RCC 7860 (cell line): ENCODE measurements around the gene HGF.
"Not testable (repeated sequence)": the region's sequence is repeated elsewhere in the genome, so short reads cannot be mapped to it uniquely, and the experiment has no call there.

Source experiments
- DNase-seq: peaks from one replicate; pipeline ENCODE4 v3.0.0-alpha.2; 2015; ENCODE audit warnings: low spot score
- FAIRE-seq: peaks from 2 replicates; lab custom pipeline; 2012; peaks lifted over from hg19 to GRCh38; lab: Jason Lieb, UNC

Gene HGF

DNA sequence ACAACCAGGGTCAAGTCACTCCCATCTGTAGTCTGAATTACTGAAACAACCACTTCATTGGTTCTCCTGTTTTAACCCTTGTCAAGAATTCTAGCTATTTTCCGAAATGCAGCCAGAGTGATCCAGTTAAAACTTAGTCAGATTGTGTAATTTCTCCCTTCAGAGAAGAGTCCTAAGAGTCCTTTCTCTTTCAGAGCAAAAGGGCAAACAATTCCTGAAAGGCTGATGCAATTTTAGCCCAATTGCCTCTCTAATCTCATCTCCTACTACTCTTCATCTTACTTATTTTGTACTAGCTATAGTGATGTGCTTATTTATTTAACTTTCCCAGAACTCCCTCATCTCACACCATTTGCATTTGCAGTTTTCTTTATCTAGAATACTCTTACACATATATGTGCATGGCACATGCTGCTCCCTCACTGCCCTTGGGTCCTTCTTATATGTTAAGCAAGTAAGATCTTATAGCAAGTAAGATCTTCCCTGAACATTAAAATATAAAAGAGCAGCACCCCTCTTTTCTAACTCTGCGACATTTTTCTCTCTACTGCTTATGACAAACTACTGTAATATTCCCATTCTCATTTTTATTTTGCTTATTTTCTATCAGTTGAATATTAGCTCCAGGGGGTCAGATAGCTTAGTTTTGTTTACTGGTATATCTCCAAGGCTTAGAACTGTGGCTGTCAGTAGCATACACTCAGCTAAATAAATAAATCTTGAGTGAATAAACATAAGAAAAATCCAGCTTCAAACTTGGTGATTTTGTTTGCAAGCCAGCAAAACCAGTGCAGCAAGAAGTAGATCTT lies 44.6 kb downstream of the HGF start:
- DNase-seq (no peak), FAIRE-seq (no peak)

DNA sequence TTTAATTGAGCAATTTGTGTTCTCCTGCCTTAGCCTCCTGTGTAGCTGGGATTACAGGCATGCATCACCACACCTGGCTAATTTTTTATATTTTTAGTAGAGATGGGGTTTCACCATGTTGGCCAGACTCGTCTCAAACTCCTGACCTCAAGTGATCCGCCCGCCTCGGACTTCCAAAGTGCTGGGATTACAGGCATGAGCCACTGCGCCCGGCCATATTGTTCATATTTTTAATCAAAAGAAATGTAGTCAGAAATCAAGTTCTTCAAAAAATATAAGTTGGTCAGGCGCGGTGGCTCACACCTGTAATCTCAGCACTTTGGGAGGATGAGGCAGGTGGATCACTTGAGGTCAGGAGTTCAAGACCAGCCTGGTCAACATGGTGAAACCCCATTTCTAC lies 47.6 kb downstream of the HGF start:
- not testable (repeated sequence) for DNase-seq, FAIRE-seq

DNA sequence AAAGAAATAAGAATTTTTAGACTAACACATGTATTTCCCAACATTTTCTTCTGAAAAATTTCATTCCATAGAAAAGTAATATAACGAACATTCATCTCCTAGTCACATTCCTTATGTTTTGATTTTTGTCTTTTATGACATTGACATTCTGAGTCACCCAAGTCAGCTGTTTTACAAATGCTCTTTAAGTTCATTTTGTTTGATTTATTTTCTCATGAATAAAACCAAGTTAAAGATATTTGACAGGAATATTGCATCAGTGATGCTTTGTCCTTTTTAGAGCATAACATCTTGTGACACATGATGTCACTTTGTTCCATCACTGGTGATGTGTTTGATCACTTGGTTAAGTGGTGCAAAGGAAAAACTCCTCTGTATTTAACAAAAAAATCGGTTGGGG lies 48.4 kb downstream of the HGF start:
- DNase-seq: no peak
- no peak for FAIRE-seq

DNA sequence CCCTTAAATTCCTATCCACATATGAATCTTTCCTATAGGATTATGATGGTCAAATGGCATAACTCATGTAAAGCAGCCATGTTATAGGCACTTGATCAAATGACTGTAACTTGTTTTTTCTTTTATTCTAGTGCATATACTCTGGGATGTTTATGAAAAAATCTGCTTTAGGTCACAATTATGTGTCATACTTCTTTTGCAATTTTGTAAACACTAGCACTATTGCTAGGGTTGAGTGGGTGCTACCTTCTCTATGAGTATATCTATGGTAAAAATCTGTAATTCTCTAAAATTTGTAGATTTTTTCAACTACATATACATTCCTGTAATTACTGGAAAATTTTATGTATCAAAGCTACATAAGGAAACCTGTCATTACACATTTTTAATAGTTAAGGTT lies 50.0 kb downstream of the HGF start:
- peak; percentile 42 for FAIRE-seq
- DNase-seq: no peak

DNA sequence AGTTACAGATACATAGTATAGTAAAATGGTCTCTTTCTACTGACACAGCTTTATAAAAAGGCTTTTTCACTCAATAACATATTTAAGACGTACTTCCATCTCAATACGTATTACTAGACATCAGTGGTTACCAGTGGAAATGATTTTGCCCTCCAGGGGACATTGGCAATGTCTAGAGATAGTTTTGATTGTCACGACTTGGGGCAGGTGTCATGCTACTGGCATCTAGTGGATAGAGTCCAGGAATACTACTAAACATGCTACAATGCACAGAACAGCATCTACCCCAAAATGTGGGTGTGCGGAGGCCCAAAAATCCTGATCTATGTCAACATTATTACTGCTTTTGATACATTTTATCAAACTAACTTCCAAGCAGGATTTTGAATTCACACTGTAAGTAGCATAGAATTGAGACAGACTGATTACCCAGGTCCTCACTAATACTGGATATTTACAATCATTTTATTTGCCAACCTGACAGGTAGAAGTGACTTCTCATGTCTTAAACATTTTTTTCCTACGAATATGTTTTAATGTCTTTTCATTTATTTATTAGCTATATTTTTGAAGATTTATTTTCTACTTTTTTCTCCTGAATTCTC lies 53.8 kb downstream of the HGF start:
- DNase-seq (peak; percentile 59), FAIRE-seq (peak; percentile 70)

DNA sequence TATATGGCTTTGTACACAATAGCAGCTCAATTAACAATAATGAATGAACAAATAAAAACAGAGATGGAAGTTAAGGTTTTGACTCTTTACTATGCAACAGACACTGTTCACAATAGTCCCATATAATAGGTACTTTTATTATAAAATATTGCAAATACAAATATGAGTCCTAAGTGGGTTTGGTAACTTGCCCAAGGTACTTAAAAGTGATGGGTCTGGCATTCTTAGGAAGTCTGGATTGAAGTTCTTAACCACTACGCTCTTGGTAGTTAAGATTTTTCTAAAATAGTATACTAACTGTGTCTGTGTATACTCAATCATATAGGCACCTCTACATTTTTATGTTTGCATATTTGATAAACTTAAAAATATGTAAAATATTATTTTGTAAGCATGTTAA lies 55.5 kb downstream of the HGF start:
- FAIRE-seq (no peak), DNase-seq (no peak)

DNA sequence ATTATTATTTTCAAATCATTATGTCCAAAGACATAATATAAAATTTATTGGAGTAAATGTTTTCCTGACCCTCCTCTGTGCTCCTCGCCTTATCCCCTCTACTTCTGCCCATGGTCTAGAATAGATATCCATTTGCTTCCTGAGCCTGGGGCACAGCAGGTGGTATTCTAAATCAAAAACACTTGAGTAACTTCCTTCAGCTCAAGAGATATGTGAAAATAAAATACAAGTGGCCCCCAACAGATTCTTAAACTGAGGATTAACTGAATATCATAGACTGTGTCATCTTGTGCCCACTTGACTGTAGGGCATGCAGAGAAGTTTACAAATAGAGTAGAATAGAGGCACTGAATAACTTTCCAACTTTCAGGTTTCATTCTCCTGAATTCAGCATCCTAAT lies 59.1 kb downstream of the HGF start:
- FAIRE-seq (no peak), DNase-seq (no peak)

DNA sequence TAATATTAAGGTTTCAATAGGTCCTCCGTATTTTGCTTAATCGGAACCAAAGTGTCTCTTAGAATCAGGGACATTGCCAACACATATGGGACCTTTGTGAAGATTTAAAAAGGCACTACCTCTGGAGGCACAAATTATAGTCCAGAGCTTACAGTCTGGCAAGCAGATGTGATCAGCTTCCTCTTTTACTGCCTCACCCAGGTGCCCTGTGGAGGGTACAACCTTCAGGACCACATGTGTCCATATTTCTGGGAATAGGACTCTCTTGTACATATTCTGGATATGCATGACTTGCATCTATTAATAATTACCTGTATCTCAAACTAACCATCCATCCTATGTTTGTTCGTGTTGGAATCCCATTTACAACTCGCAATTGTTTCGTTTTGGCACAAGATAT lies 60.0 kb downstream of the HGF start:
- DNase-seq (no peak), FAIRE-seq (no peak)

DNA sequence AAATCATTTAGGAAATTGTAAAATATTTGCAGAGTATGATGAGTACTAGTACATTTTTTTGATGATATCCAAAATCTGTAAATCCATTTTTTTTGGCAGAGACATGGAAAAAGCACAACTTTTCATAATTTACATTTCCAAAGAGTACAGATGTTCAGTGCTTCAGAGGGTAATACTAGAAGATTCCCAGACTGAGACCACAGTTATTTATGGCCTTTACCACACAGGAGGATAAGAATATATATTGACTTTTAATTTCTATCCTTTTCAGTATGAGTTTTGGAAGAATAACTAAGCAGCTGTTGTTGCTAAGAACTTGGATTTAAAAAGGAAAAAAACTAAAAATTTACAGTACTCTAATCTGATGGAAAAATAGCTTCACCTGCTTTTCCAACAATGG lies 61.9 kb downstream of the HGF start:
- no peak for FAIRE-seq
- no peak for DNase-seq

DNA sequence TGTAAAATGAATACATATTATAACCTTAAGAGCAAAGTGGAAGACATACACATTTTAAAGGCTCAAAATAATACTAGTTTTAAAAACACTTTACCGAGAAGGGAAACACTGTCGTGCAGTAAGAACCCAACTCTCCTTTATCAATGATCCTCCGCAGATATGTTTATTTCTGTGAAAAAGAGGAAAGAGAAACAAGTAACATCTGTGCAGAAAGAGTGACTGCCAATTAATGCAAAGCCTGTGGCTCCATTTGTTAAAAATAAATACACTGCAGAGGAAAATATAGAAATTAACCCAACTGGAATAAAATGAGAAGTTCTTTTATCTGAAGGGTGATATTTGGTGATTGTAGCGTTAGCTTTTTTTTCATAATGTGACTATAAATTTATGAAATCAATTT lies 62.7 kb downstream of the HGF start:
- FAIRE-seq: no peak
- no peak for DNase-seq

DNA sequence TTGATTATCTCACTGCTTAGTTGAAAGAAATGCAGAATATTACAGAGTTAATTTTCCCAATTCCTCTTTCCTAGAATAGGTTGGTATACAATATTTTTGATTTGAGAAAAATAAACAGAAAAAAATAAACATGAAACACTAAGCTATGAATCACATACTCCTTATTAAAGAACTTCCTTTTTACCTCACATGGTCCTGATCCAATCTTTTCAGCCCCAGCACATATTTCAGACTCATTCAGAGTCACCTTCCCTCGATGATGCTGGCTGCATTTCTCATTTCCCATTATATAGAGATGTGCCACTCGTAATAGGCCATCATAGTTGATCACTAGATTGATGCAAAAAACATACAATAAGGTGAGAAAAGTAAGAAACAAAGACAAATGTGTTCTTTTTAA lies 64.6 kb downstream of the HGF start:
- no peak for FAIRE-seq
- no peak for DNase-seq

DNA sequence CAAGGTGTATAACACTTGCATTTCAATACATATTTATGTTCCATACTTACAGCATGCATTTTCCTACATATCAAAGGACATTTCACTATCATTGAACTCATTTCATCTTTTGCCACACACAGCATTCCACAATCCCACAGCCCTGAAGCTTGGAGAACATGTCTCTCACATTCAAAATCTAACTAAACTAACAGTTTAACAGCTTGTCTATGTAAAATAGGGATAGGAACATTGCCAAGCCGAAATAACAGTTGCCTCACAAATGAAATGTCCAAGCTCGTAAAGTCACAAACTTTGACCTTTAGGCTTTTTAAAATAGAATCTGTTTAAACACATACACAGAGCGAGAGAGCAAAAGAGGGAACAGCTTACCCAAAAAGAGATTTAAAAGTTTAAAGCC lies 65.3 kb downstream of the HGF start:
- DNase-seq: no peak
- FAIRE-seq: no peak

DNA sequence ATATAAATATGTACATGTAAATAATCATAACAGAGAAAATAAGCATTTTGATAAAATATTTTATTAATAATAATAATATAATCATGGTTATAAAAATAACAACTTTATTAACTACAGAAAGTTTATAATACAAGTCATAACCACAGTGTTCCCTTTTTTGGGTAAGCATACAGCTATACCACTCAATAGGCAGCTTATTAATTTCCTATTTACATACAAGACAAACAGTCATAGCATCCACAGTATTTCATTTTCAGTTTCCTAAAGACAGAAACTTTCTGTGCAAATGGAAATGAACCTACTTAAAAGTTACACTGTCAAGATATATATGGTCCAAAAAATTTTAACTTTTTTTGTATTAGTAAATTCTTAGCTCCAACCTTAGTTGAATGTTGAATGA lies 70.9 kb downstream of the HGF start:
- no peak for FAIRE-seq

DNA sequence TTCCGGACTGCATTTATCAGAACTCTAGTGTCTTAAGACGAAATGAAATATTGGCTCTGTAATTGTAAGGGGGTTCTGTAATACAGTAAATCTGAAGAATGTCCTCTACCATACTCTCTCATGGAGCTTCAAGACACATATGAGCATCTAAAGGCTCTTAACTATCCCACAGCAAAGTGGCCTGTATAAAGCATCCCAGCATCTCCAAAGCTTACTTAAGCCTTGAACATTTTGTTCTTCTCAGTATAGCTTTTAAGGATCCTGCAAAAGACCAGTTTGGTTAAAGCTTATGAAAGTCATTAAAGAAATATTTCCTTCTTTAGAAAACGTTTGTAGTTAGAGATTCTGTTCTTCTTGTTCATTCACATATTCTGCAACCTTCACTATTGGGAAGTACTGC lies 75.1 kb downstream of the HGF start:
- no peak for DNase-seq
- no peak for FAIRE-seq

More for the DNA sequence above, 70.9 kb downstream of the HGF start:
- no peak for DNase-seq

DNA sequence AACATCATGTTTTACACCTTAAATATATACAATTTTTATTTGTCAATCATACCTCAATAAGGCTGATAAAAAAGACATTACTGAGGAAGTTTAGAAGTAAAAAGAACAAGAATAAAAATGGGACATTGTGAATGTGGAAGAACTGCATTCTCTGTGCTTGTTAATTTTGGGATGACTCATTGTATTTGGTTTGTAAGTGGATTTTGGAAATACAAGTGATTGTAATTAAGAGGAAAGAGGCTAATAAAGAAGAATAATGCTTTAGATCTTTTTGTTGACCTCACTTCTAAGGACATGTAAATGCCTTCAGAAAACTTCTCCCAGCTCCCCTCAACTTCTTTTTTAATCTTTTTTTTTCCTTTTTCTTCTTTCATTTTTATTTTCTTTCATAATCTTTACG lies 76.0 kb downstream of the HGF start:
- FAIRE-seq: no peak

DNA sequence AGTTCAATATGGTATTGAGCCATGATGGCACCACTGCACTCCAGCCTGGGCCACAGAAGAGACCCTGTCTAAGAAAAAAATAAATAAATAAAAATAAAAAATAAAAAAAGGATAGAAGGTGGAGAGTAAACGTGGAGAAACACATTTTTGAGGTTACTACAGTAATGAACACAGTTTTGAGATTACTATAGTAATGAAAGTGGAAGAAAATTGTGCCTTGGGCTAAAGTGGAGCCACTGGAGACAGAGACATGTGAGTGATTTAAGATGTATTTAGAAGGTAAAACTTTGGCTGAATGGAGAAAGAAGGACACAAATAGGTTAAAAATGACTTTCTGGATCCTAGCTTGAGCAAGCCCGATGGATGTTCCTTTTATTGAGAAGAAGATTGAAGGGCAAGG lies 76.8 kb downstream of the HGF start:
- FAIRE-seq: no peak

More for the DNA sequence above, 76.0 kb downstream of the HGF start:
- DNase-seq: no peak

DNA sequence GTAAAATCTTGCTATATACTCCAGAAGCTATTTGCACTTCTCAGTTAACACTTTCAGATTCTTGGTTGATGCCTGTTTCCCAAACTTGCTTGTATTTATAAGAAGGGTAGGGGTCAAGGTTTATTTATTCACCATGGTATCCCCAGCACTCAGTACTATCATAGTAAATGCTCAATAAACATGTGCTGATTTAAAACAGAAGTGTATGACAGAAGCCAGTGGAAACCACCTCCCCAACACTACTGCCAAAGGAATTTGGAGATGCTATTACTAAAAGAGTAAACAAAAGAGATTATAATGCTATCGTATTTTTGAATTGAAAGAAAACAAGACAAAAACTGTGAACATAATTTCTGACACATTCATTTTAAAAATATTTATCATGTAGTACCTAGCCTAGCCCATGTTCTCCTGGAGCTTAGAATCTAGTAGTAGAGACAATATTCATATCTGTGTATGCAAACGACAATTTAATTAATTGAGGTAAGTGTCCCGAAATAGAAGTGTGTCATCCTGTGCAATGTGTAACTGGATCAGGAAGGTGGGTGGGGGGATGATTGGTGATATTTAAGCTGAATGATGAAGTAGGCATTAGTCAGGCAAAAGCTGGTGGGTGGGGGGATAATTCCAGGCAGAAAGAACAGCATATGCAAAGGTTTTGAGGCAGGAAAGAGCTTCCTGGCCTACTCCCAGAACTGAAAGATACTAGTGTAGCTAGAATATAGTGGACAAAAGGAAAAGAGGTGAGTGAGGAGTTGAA lies 77.5 kb downstream of the HGF start:
- FAIRE-seq: no peak
- DNase-seq: no peak

More for the DNA sequence above, 76.8 kb downstream of the HGF start:
- DNase-seq: no peak

DNA sequence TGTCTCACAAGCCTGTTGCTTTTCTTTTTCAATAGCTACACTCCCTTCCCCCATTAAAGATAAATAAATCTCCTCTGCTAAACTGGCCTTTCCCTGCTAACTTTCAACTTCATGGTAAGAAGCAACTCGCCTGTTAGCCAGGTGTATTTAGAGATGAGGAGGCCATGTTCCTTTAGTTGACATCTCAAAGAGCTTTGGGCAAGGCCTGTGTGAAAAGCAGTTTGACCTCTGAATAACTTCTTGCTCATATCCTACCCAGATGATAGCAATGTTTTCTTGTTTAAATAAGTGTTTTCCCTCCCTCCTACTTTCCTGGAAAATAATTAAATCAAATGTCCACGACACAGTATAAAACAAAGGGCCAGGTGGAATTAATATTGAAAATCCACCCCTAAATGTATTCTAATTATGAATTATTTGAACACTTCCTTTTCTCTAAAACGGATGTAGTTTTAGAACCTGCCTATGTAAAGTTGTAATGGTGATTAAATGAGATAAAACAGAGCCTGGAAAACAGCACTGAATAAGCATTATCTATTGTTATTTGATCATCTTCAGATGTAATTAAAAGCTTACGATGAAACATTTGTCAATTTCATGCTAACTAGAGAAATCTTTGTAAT lies 78.5 kb downstream of the HGF start:
- FAIRE-seq: no peak
- DNase-seq: no peak

DNA sequence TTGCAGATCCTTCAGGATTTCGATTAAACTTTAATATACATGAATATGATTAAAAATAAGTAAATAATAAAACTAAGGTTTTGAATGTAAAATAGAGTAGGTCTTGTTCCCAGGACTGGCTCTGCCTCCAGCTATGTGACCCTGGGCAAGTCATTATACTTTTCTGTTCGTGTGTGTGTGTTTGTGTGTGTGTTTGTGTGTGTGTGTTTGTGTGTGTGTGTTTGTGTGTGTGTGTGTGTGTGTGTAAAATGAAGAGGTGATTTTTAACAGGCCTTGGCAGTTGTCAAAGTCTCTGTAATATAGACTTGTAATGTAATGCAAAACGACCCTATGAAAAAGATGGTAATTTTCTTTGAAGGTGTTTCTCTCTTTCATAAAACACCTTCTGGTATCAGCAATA lies 79.2 kb downstream of the HGF start:
- FAIRE-seq (no peak), DNase-seq (no peak)

DNA sequence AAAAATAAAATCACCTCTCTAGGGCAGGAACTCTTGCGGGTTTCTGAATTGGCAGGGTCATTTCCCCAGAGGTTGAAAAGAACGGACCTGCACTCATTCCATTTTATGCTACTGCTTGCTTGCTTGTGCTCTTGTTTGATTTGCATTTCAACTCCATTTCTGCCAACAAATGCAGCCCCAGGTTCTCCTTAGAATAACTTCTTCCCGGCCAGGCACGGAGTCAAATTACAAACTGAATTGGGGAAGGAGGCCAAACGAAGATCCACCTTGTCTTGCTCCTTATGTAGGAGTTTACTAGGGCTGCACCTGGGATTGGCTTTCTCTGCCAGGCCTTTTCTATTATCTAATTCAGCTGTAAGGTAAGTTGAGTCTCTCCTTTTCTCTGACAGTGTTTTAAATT lies 79.6 kb downstream of the HGF start:
- DNase-seq: no peak
- no peak for FAIRE-seq

DNA sequence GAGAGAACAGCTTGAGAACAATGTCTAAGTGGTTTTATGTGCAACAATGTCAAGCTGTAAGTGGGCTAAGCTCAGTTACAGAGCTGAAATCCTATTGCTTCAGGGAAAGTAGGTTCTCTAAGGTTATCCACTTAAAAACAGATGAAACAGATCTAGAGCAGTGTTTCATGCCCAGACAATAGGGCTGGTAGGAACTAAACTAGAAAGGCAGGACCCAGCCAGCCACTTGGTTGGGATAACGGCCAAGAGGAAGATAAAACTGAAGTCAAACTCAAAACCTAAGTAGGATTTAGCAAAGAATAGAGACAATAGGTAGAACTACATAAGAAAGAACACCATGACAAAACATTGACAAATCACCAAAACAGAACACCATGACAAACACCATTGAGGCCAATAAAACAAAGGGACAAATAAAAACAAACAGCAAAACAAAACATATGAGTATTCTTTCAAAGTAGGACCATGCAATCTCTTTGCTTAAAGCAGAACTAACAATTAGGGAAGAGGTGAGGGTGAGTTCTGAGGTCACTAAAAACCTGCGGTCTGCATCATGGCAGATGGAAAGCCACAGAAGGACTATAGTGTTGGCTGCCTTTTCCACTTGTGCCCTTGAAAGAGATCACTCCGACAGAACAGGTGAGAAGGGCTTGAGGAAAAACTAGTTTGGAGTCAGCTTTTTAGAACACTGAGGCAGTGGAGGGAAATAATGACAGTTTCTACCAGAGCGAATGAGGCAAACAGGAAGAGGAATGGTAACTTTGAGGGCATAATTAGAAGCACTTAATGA lies 81.0 kb downstream of the HGF start:
- FAIRE-seq (no peak), DNase-seq (no peak)
